SHP77 treated with DMSO at 0.1 percent for 48 hours (cell line): ENCODE results near the gene CDON.
"Not testable (repeated sequence)": the region's sequence is repeated elsewhere in the genome, so short reads cannot be mapped to it uniquely, and the experiment has no call there.

Experiments used
- DNase-seq: peaks from one replicate; lab custom pipeline; 2025; lab: John Stamatoyannopoulos, UW

Gene CDON

DNA sequence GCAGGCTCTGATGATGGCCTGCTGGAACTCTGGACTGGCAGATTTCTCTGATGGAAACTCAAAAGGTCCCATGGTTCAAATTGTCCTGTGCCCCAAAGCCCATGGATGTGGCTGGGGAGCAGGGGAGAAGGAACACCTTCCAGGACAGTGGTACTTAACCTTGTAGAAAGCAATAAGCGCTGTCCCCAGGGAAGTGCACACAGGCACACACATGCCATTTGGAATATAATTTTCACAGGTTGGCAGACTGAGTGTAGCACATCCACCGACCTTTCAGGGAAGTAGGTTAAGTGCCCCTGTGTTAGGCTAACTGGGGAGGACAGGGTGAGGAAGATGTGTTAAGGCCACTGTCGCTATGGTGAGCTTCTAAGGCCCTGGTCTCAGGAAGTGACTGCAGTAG lies 140.5 kb downstream of the CDON start:
- no peak for DNase-seq

DNA sequence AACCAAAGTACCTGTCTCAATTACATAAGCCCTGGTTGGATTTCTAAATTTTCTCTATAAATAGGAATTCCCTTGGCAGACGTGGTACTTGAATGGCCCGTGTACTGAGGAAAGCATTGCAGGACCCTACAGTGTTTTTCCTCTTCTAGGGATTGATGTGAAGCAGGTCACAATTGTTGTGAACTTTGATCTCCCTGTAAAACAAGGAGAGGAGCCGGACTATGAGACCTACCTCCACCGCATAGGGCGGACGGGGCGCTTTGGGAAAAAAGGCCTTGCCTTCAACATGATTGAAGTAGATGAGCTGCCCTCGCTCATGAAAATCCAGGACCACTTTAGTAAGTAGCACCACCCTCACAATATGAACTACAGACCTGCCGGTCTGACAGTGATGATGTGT lies 141.6 kb downstream of the CDON start:
- DNase-seq: no peak

DNA sequence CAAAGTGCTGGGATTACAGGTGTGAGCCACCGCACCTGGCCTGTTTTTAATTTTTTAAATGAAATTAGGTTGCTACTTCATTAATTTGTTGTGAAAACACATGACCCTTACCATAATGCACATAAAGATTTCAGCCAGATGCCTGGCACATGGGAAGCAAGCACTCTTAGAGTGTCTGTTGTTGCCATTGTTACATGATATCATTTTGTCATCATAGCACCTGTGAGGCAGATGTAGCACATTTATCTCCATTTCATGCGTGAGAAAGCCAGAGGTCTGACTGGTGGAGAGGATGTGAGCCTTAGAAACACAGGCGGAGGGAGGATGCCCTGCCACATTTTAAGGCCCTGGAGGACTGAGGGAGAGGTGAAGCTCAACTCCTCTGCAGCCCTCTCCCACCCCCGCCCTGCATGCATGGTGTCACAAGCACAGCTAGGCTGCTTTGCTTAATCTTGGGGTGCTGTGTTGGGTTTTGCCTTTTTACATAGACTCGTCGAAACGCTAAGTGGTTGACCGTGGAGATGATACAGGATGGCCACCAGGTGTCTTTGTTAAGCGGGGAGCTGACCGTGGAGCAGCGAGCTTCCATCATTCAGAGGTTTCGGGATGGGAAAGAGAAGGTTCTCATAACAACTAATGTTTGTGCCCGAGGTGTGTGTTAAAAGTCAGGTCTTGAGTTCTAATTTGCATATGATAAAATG lies 144.4 kb downstream of the CDON start:
- DNase-seq: no peak

DNA sequence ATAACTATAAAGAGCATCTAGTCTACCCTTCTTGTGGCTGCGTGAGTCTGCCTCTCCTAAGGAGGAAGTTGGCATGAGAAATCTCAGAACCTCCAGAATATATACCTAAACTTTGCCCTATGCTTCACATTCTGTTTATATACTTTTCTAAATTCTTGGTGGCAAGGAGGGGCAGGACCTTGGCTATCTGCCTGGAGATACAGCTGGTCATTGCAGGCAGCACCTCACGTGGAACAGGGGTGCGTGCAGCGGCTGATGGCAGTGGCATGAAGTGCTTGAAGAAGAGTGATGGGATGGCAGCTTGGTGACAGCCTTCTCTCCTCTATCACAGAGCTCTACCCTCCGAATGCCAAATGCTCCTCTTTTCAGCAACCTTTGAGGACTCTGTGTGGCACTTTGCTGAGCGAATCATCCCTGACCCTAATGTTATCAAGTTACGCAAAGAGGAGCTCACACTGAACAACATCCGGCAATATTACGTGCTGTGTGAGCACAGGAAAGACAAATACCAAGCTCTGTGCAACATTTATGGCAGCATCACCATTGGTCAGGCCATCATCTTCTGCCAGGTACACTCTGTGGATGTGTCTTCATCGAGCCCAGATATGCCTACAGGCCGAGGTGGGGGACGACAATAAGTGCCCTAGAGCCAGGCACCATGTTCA lies 145.9 kb downstream of the CDON start:
- no peak for DNase-seq

DNA sequence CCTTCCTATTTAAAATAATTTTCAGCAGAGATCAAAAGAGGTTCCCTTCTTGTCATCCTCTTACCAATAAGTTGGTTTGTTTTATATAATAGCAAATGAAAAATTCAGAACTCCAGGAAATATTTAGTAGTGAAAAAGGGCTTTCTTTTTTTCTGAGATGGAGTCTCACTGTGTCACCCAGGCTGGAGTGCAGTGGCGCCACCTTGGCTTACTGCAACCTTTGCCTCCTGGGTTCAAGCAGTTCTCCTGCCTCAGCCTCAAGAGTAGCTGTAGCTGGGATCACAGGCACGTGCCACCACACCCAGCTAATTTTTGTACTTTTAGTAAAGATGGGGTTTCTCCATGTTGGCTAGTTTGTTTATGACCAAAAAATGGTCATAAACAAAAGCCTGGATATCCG lies 148.1 kb downstream of the CDON start:
- not testable (repeated sequence) for DNase-seq

DNA sequence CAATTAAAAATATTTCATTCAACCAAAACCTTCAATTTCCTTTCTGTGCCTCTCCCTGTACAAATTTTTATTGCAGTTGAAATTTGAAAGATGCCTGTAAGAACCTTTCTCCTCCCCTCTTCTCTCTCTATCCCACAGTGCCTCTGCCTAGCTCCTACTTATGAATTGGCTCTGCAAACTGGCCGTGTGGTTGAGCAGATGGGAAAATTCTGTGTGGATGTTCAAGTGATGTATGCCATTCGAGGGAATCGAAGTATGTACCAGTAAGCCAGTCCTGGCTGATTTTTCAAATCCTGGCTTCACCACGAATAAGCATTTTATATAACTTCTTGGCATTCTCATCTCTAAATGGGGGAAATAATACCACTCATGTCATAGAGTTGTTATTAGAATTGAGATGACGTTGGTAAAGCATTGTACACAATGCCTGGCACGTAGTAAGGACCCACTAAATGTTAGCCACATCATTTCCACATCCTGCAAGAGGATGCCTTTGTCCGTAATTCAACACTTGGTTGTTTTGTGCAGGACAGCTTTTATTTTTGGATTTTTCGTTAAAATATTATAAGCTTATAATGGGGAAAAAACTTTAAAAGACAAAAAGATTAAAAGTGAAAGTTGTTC lies 152.3 kb downstream of the CDON start:
- DNase-seq: no peak
